AG20443 (cell line): ENCODE results near the gene MDM4.
"Not testable (repeated sequence)": the region's sequence is repeated elsewhere in the genome, so short reads cannot be mapped to it uniquely, and the experiment has no call there.

ENCODE experiments used
- DNase-seq: peaks from one replicate; pipeline ENCODE4 v3.0.0; 2012; ENCODE audit warnings: low spot score, mixed read lengths

The MDM4 gene

DNA sequence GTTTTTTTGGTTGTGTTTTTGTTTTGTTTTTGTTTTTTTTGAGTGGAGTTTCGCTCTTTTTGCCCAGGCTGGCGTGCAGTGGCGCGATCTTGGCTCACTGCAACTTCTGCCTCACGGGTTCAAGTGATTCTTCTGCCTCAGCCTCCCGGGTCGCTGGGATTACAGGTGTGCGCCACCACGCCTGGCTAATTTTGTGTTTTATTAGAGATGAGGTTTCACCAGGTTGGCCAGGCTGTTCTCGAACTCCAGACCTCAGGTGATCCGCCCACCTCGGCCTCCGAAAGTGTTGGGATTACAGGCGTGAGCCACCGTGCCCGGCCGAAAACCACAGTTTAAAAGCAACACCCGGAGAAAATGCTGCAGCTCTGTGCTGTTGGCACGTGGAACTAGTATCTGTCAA, 1.2 kb downstream of the MDM4 start:
- not testable (repeated sequence) for DNase-seq

- DNase-seq: peak; percentile 16
Measured at GRCh38 chr1:204520834-204521709, 4.9 kb downstream of the MDM4 start.

GRCh38 chr1:204521941-204522521, 5.8 kb downstream of the MDM4 start:
- DNase-seq: not testable (repeated sequence)

- no peak for DNase-seq
Measured at GRCh38 chr1:204523605-204524215, 7.5 kb downstream of the MDM4 start.

DNA sequence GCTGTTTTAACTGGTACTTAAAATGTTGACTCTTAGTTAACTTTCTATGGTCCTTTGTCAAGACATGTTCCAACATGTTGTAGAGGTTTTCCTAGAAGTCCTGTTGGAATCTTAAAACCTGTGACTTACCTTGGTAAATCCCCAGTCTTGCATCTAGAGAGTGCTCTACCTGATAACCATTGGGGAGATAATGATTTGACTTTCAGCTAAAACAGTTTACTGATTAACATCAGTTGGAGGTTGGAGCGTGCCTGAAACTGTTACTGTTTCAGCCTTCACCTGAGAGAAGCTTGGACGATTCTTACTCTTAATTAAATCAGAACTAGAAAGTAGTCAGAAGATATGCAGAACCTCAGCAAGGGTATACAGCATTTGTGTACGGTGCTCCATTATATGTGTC, 8.8 kb downstream of the MDM4 start:
- no peak for DNase-seq

GRCh38 chr1:204528241-204528640, 12.0 kb downstream of the MDM4 start:
- no peak for DNase-seq

- DNase-seq: no peak
Measured at GRCh38 chr1:204528677-204529076, 12.5 kb downstream of the MDM4 start.

- no peak for DNase-seq
Measured at GRCh38 chr1:204529371-204529895, 13.2 kb downstream of the MDM4 start.

GRCh38 chr1:204530932-204531331, 14.7 kb downstream of the MDM4 start:
- DNase-seq: no peak

GRCh38 chr1:204532832-204533231, 16.6 kb downstream of the MDM4 start:
- no peak for DNase-seq

DNA sequence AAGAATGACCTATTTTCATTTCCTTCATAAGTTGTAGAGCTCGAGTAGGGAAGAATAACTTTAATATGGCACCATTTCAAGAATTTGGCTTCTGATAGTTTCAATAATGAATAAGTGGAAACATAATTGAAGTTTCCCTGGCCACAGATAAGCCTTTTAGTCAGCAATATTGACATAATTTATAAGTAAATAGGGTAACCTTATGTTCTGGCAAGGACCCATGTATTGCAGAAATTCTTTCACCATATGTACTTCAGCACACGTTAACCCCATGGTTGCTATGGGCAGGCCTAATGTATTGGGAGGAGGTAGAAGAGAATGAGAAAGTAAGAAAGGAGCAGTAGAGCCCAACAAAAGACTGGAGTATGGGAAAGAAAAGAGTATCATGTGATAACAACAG, 25.4 kb downstream of the MDM4 start:
- DNase-seq: no peak

GRCh38 chr1:204544321-204544720, 28.1 kb downstream of the MDM4 start:
- no peak for DNase-seq

DNA sequence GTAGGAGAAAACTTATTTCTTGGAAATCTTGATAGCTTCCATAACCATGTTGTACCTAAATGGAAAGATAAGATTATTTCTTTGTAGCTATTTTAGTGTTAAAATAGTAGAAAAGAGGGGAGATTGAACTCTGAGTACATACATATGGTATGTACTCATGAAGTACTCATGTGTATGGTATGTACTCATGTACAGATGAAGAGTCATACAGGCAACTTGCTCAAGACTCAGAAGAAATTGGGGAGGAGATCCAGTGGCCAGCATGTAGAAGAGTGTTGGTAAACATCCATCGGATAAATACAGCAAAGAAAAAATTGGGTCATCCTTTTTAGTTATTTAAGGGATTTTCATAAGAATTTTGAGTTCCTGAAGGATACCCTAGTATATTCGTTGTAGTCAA, 29.0 kb downstream of the MDM4 start:
- no peak for DNase-seq

DNA sequence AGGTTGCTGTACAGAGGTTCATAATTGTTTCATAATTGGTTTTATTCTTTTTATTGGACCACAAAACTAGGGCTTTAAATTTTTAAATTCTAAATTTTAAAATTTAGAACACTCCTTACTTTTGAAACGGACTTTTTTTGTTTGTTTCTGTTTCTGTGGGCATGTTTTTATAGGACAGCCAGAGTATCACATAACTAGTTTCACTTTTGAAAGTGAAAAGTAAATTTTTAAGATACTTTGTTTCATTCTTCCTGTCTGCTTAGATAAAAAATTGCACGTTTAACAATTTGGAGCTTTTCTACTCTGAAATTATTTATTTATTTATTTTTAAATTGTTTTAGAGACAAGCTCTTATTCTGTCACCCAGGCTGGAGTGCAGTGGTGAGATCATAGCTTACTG, 29.7 kb downstream of the MDM4 start:
- no peak for DNase-seq

GRCh38 chr1:204548265-204548664, 32.1 kb downstream of the MDM4 start:
- no peak for DNase-seq

- no peak for DNase-seq
Measured at GRCh38 chr1:204549313-204549712, 33.1 kb downstream of the MDM4 start.

- DNase-seq: no peak
Measured at GRCh38 chr1:204550926-204551325, 34.7 kb downstream of the MDM4 start.

DNA sequence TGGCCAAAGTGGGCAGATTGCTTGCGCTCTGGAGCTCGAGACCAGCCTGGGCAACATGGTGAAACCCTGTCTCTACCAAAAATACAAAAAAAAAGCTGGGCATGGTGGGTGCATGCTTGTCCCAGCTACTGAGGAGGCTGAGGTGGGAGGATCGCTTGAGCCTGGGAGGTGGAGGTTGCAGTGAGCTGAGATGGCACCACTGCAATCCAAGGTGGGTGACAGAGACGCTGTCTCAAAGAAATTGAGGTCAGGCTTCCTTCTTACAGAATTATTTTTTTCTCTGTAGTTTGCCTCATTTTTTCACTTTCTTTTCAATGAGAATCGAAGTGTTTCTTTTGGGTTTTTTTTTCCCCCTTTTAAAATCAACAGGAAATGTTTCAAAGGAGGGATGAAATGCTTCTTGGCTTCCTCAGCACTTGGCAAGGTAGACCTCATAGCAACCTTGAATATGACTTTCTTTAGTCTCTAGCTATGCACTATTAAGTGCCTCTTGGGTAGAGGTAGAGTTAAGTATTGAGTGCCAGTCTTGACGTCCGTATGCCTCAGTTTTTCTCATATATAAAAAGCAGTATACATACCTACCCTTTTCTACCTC, 40.3 kb downstream of the MDM4 start:
- no peak for DNase-seq

GRCh38 chr1:204558467-204558866, 42.3 kb downstream of the MDM4 start:
- DNase-seq: no peak

- DNase-seq: not testable (repeated sequence)
Measured at GRCh38 chr1:204560002-204560401, 43.8 kb downstream of the MDM4 start.

DNA sequence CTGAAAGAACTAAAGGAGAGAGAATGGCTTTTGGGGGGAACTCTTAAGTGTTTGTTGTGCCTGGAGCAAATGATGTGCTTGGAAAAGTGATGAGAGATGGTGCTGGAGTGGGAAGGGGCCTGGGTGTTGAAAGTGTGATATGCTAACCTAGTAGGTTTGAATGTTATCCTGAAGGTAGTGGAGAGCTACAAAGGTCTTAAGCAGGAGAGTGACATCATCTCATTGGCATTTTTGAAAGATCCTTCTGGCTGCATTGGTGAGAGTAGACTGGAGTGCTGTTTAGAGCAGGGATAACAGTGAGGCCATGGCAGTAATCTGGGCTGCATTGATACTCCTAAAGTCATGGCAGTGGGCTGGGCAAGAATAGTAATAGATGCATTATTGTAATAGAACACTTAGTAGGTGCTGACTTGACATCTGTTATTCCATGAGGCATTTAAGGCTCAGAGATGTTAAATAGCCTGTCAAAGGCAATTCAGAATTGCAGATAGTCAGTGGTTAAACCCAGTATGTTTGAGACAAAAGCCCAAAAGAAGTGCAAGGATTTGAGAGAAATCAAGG, 44.5 kb downstream of the MDM4 start:
- no peak for DNase-seq
